C4-2B (cell line): ENCODE measurements around the gene KRT4.

Experiments
- CTCF ChIP-seq: fragments of 450-650 bp; conservative IDR thresholded peaks from 2 replicates; pipeline ENCODE4 v1.5.1; 2017; ENCODE audit warnings: mild to moderate bottlenecking
- ZFX ChIP-seq: fragments of 450-650 bp; IDR thresholded peaks from 2 replicates; pipeline ENCODE4 v1.6.1; 2017

DNA sequence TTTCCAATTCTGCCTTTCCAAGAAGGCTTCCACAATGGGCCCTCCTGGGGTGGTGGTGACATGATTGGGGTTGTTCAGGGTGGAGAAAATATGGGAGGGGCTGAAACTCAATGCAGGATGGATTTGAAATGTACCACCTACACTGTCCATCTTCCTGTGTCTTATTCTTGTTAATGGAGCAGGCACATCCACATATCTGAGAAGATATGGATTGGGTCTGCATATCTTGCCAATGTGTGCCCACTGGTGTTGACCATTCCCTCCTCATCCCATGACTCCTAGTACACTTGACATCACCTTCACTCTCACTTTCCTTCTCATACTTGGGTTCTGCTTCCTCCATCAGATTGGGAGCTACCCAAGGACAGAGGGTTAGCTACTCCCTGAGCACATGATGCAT is 44.0 kb downstream of the KRT4 start:
- TF ChIP-seq CTCF (no peak), ZFX (no peak)
